ENCODE results near the gene GNAL.

GNAL gene

GRCh38 chr18:11726556-11726955 is 37.5 kb downstream of the GNAL start:
- DNase-seq (ENCODE audit: low spot score) = no peak

- peak; percentile 52 for DNase-seq (ENCODE audit: low spot score)
Observed at GRCh38 chr18:11728249-11728648, 39.2 kb downstream of the GNAL start.

- no peak for DNase-seq (ENCODE audit: low spot score)
Observed at GRCh38 chr18:11729556-11729955, 40.5 kb downstream of the GNAL start.

GRCh38 chr18:11733031-11733430 is 44.0 kb downstream of the GNAL start:
- peak; percentile 56 for DNase-seq (ENCODE audit: low spot score)

- no peak for DNase-seq (ENCODE audit: low spot score)
Observed at GRCh38 chr18:11736656-11737055, 47.6 kb downstream of the GNAL start.

GRCh38 chr18:11739893-11740292 is 50.8 kb downstream of the GNAL start:
- no peak for DNase-seq (ENCODE audit: low spot score)

GRCh38 chr18:11740461-11740860 is 51.4 kb downstream of the GNAL start:
- DNase-seq (ENCODE audit: low spot score) = no peak

- peak; percentile 46 for DNase-seq (ENCODE audit: low spot score)
Observed at GRCh38 chr18:11741505-11742145, 52.6 kb downstream of the GNAL start.

GRCh38 chr18:11745521-11745920 is 56.5 kb downstream of the GNAL start:
- DNase-seq (ENCODE audit: low spot score) = no peak

- DNase-seq (ENCODE audit: low spot score) = no peak
Observed at GRCh38 chr18:11747286-11747685, 58.2 kb downstream of the GNAL start.

- no peak for DNase-seq (ENCODE audit: low spot score)
Observed at GRCh38 chr18:11747731-11748130, 58.7 kb downstream of the GNAL start.

GRCh38 chr18:11749305-11749704 is 60.2 kb downstream of the GNAL start:
- no peak for DNase-seq (ENCODE audit: low spot score)

GRCh38 chr18:11750171-11750570 is 61.1 kb downstream of the GNAL start:
- no peak for DNase-seq (ENCODE audit: low spot score)

GRCh38 chr18:11750581-11751310 is 61.7 kb downstream of the GNAL start:
- DNase-seq (ENCODE audit: low spot score) = no peak

- DNase-seq (ENCODE audit: low spot score) = no peak
Observed at GRCh38 chr18:11751341-11752115, 62.5 kb downstream of the GNAL start.

- DNase-seq (ENCODE audit: low spot score) = no peak
Observed at GRCh38 chr18:11752116-11752911, 63.2 kb downstream of the GNAL start.

GRCh38 chr18:11754979-11755378 is 65.9 kb downstream of the GNAL start:
- no peak for DNase-seq (ENCODE audit: low spot score)

GRCh38 chr18:11757084-11757590 is 68.1 kb downstream of the GNAL start:
- no peak for DNase-seq (ENCODE audit: low spot score)

GRCh38 chr18:11759456-11759855 is 70.4 kb downstream of the GNAL start:
- DNase-seq (ENCODE audit: low spot score) = no peak

- no peak for DNase-seq (ENCODE audit: low spot score)
Observed at GRCh38 chr18:11760498-11761167, 71.6 kb downstream of the GNAL start.

- DNase-seq (ENCODE audit: low spot score) = peak; percentile 5
Observed at GRCh38 chr18:11761553-11761952, 72.5 kb downstream of the GNAL start.
